IMR-90 (cell line): ENCODE results near the gene UNC5B. TPM values are rescaled to one million over a fixed set of nuclear protein-coding genes. Genes with fewer than 3 reads are reported as not detected.

ENCODE experiments used
- ATAC-seq: fragments of 200-7000 bp; cut with Tn5 transposase; 2 replicates; pipeline ENCODE4 v1.9.1; 2020; ENCODE audit warnings: low read depth, mild to moderate bottlenecking, moderate library complexity
- BruUV-seq: library from RNA; stranded (reverse); fragments of 400-500 nt; replicated peaks from 2 replicates; lab custom pipeline; 2021; lab: Mats Ljungman, UMichigan
- CTCF ChIA-PET: fragments of 300-600 bp; formaldehyde crosslinking; extraction: SDS; loops from one replicate; lab custom pipeline; 2021; ENCODE audit warnings: antibody characterized with exemption; lab: Yijun Ruan, JAX
- POLR2A ChIA-PET: fragments of 300-600 bp; sonication (Branson Sonifier 250); formaldehyde crosslinking; loops from one replicate; lab custom pipeline; 2022; ENCODE audit warnings: antibody characterized with exemption; ENCODE audit not compliant: unreplicated experiment; lab: Charles Lee
- DNase-seq: peaks from one replicate; pipeline ENCODE4 v3.0.0; 2013
- H2AFZ ChIP-seq: replicated peaks from 2 replicates; pipeline ENCODE3; 2013; ENCODE audit warnings: low read length, mild to moderate bottlenecking; ENCODE audit not compliant: poor library complexity
- H2AK5ac ChIP-seq: 2 replicates; pipeline ENCODE4 v1.6.1; 2013; ENCODE audit warnings: low read depth, low read length, inconsistent platforms
- H2AK9ac ChIP-seq: replicated peaks from 2 replicates; pipeline ENCODE3; 2013; ENCODE audit warnings: mild to moderate bottlenecking, low read depth, low read length, moderate library complexity; ENCODE audit not compliant: poor library complexity
- H2BK120ac ChIP-seq: 2 replicates; pipeline ENCODE4 v1.6.1; 2013; ENCODE audit warnings: low read depth, low read length, inconsistent platforms
- H2BK15ac ChIP-seq: 3 replicates; pipeline ENCODE4 v1.6.1; 2013; ENCODE audit warnings: low read depth, low read length, inconsistent platforms
- H2BK20ac ChIP-seq: 2 replicates; pipeline ENCODE4 v1.6.1; 2013; ENCODE audit warnings: low read depth, mild to moderate bottlenecking, inconsistent platforms, low read length, moderate library complexity
- H2BK5ac ChIP-seq: 2 replicates; pipeline ENCODE4 v1.6.1; 2013; ENCODE audit warnings: mild to moderate bottlenecking, low read depth, low read length, inconsistent platforms; ENCODE audit not compliant: poor library complexity, severe bottlenecking
- H3K14ac ChIP-seq: replicated peaks from 2 replicates; pipeline ENCODE4 v1.6.1; 2013; ENCODE audit warnings: low read depth, low read length, inconsistent platforms
- H3K18ac ChIP-seq: 2 replicates; pipeline ENCODE4 v1.6.1; 2013; ENCODE audit warnings: low read depth, low read length, control low read depth
- H3K23ac ChIP-seq: 2 replicates; pipeline ENCODE4 v1.6.1; 2013; ENCODE audit warnings: low read depth, low read length, inconsistent platforms
- H3K27ac ChIP-seq: 2 replicates; pipeline ENCODE4 v1.5.1; 2013; ENCODE audit warnings: mild to moderate bottlenecking, control low read depth, low read length; ENCODE audit not compliant: insufficient read depth
- H3K27me3 ChIP-seq: 2 replicates; pipeline ENCODE4 v1.6.1; 2013; ENCODE audit warnings: low read length; ENCODE audit not compliant: control insufficient read depth, insufficient read depth
- H3K36me3 ChIP-seq: 2 replicates; pipeline ENCODE4 v1.6.1; 2013; ENCODE audit warnings: low read length, mixed read lengths; ENCODE audit not compliant: control insufficient read depth, insufficient read depth
- H3K4ac ChIP-seq: 2 replicates; pipeline ENCODE4 v1.6.1; 2013; ENCODE audit warnings: low read depth, low read length, inconsistent platforms
- H3K4me1 ChIP-seq: 2 replicates; pipeline ENCODE4 v1.6.1; 2013; ENCODE audit warnings: low read length, mixed read lengths; ENCODE audit not compliant: control insufficient read depth, insufficient read depth
- H3K4me2 ChIP-seq: 2 replicates; pipeline ENCODE4 v1.6.1; 2013; ENCODE audit warnings: low read depth, mild to moderate bottlenecking, control low read depth, low read length, moderate library complexity
- H3K4me3 ChIP-seq: 2 replicates; pipeline ENCODE4 v1.5.1; 2013; ENCODE audit warnings: low read depth, mild to moderate bottlenecking, control low read depth, low read length, moderate library complexity; ENCODE audit not compliant: insufficient read depth
- H3K56ac ChIP-seq: 2 replicates; pipeline ENCODE4 v1.6.1; 2013; ENCODE audit warnings: low read length, inconsistent platforms; ENCODE audit not compliant: insufficient read depth; ENCODE audit errors: extremely low read depth
- H3K79me1 ChIP-seq, 2 experiments: 2 replicates each; pipeline ENCODE4 v1.6.1; 2013; ENCODE audit warnings: low read length in 2 of 2, inconsistent platforms in 1 of 2, low read depth in 1 of 2
- H3K9ac ChIP-seq: 2 replicates; pipeline ENCODE4 v1.6.1; 2013; ENCODE audit warnings: low read depth, low read length, control low read depth
- H3K9me1 ChIP-seq: 2 replicates; pipeline ENCODE4 v1.6.1; 2013; ENCODE audit warnings: low read length, inconsistent platforms; ENCODE audit not compliant: insufficient read depth
- H3K9me3 ChIP-seq: 2 replicates; pipeline ENCODE4 v1.6.1; 2013; ENCODE audit warnings: low read length; ENCODE audit not compliant: control insufficient read depth, insufficient read depth
- H4K20me1 ChIP-seq: 2 replicates; pipeline ENCODE4 v1.6.1; 2013; ENCODE audit warnings: low read length, inconsistent platforms; ENCODE audit not compliant: insufficient read depth
- H4K5ac ChIP-seq: 2 replicates; pipeline ENCODE4 v1.6.1; 2013; ENCODE audit warnings: mild to moderate bottlenecking, low read depth, low read length, control low read depth
- H4K8ac ChIP-seq, 2 experiments: 2 replicates each; pipeline ENCODE4 v1.6.1; 2013; ENCODE audit warnings: low read depth in 2 of 2, low read length in 2 of 2, control low read depth in 1 of 2, inconsistent platforms in 1 of 2
- H4K91ac ChIP-seq: 2 replicates; pipeline ENCODE4 v1.6.1; 2013; ENCODE audit warnings: low read depth, low read length, inconsistent platforms; ENCODE audit not compliant: insufficient read depth
- BHLHE40 ChIP-seq: fragments of 150-350 bp; IDR thresholded peaks from 2 replicates; pipeline ENCODE4 v1.6.1; 2016; ENCODE audit warnings: mild to moderate bottlenecking, low read depth, low read length
- CEBPB ChIP-seq: IDR thresholded peaks from 2 replicates; pipeline ENCODE4 v1.6.1; 2012; ENCODE audit warnings: low read depth, low read length, improper control_type of control experiment
- CHD1 ChIP-seq: IDR thresholded peaks from 2 replicates; pipeline ENCODE4 v1.6.1; 2012; ENCODE audit warnings: low read depth, low read length, improper control_type of control experiment
- ELK1 ChIP-seq: fragments of 150-350 bp; IDR thresholded peaks from 2 replicates; pipeline ENCODE4 v1.6.1; 2016; ENCODE audit warnings: low read depth, mild to moderate bottlenecking, low read length, moderate library complexity, borderline replicate concordance
- FOS ChIP-seq: fragments of 150-350 bp; IDR thresholded peaks from 2 replicates; pipeline ENCODE4 v1.6.1; 2016; ENCODE audit warnings: low read depth, low read length
- MAFK ChIP-seq: IDR thresholded peaks from 2 replicates; pipeline ENCODE4 v1.6.1; 2012; ENCODE audit warnings: low read depth, low read length, improper control_type of control experiment
- MXI1 ChIP-seq: IDR thresholded peaks from 2 replicates; pipeline ENCODE4 v1.6.1; 2012; ENCODE audit warnings: low read depth, mild to moderate bottlenecking, low read length, moderate library complexity, borderline replicate concordance
- POLR2A ChIP-seq: IDR thresholded peaks from 2 replicates; pipeline ENCODE4 v1.6.1; 2012; ENCODE audit warnings: mild to moderate bottlenecking, low read depth, low read length
- SMC3 ChIP-seq: fragments of 150-350 bp; IDR thresholded peaks from 2 replicates; pipeline ENCODE4 v1.6.1; 2016; ENCODE audit warnings: low read depth, mild to moderate bottlenecking, antibody characterized with exemption, low read length, moderate library complexity
- WGBS, 2 experiments: methylation state at CpG; one replicate each; pipeline versions ENCODE4 v1.1.5 to v1.1.7; 2013; ENCODE audit warnings: missing lambda C conversion rate in 2 of 2; ENCODE audit not compliant: insufficient read length in 1 of 2; ENCODE audit errors: extremely low coverage in 2 of 2; 5-methylcytosine and 5-hydroxymethylcytosine counted together
- dilution Hi-C: fragments of 300-500 bp; cut with HindIII; formaldehyde crosslinking; loops from one replicate; pipeline ENCODE4 v1.14.3; 2018; ENCODE audit warnings: low sequenced_read_pairs; ENCODE audit not compliant: unreplicated experiment
- in situ Hi-C: fragments of 300-500 bp; cut with MboI; formaldehyde crosslinking; loops from 3 replicates; pipeline ENCODE4 v1.14.3; 2019; ENCODE audit warnings: low sequenced_read_pairs, inconsistent platforms, mixed read lengths
- intact Hi-C: fragments of 100-400 bp; cut with micrococcal nuclease; formaldehyde crosslinking; loops from 2 replicates; pipeline ENCODE4 v1.10.0; 2022
- polyA plus RNA-seq, 3 experiments: library from polyadenylated mRNA; depleted of rRNA; stranded (reverse); fragments of >200 nt; gene quantifications; 2 replicates each; pipeline ENCODE4 v1.2.3, GENCODE V29; 2012; ENCODE audit warnings: low replicate concordance in 1 of 3
- total RNA-seq: library from RNA; depleted of rRNA; stranded (reverse); fragments of >200 nt; gene quantifications from 2 replicates; pipeline ENCODE4 v1.2.3, GENCODE V29; 2012

Gene UNC5B
- total and polyA plus RNA-seq, 2 of the 4 experiments (the other 2 are of a cell fraction), result 1.6 to 4.2 TPM

GRCh38 chr10:71306979-71307378, 94.6 kb downstream of the UNC5B start:
- H3K4me1 ChIP-seq, result no peaks in the 10 kb centered on the region
- no peak overlapping the region for H2AK5ac ChIP-seq
- no peak overlapping the region for H2BK20ac ChIP-seq
- H3K27me3 ChIP-seq, result peaks cover 11% of the 10 kb centered on the region
- no peak overlapping the region for H3K23ac ChIP-seq
- no peak overlapping the region for H2BK15ac ChIP-seq
- H3K27ac ChIP-seq, result no peak overlapping the region
- no peak overlapping the region for H3K9ac ChIP-seq
- H3K4me2 ChIP-seq, result no peak overlapping the region
- no peak overlapping the region for H4K91ac ChIP-seq
- ATAC-seq, result no peak
- TF ChIP-seq ELK1, result no peak
- no peak for TF ChIP-seq MAFK
- TF ChIP-seq SMC3, result no peak
- TF ChIP-seq CEBPB, result no peak
- TF ChIP-seq MXI1, result no peak
- no peak for TF ChIP-seq CHD1
- TF ChIP-seq FOS, result no peak
- TF ChIP-seq POLR2A, result no peak
- TF ChIP-seq BHLHE40, result no peak
- no peaks in the 10 kb centered on the region for H4K20me1 ChIP-seq
- DNase-seq, result no peak
- no peak overlapping the region for H2BK120ac ChIP-seq
- no peak overlapping the region for H2AFZ ChIP-seq
- intact Hi-C loops, result no loop called here
- ChIA-PET CTCF (interaction anchor here (0.8 kb wide), 1 partner anchor 589 kb away, joined by 3 read pairs; no protein-coding TSS in a partner anchor), POLR2A (no interaction called here)
- no peak overlapping the region for H3K18ac ChIP-seq
- no peak overlapping the region for H4K5ac ChIP-seq
- no peak overlapping the region for H2BK5ac ChIP-seq
- H3K9me1 ChIP-seq, result no peaks in the 10 kb centered on the region
- no peak overlapping the region for H3K56ac ChIP-seq
- no peak overlapping the region for H2AK9ac ChIP-seq
- H3K14ac ChIP-seq, result no peak overlapping the region
- no peaks in the 10 kb centered on the region for H3K79me1 ChIP-seq
- in situ Hi-C loops, result no loop called here
- no peaks in the 10 kb centered on the region for H3K36me3 ChIP-seq
- WGBS, 2 experiments, result no CpG with 5 or more reads among the region's 3 CpGs
- H3K9me3 ChIP-seq, result no peaks in the 10 kb centered on the region
- no peak overlapping the region for H3K4ac ChIP-seq
- H4K8ac ChIP-seq, result no peak overlapping the region
- H3K4me3 ChIP-seq, result no peak overlapping the region
- dilution Hi-C loops, result no loop called here
- no TSS peak for BruUV-seq
